ENCODE measurements around the gene TFIP11. TPM values are rescaled to one million over a fixed set of nuclear protein-coding genes. Genes with fewer than 3 reads are reported as not detected.

The TFIP11 gene
- total RNA-seq, 1 donor from 2014 or later = 28.4 TPM

DNA sequence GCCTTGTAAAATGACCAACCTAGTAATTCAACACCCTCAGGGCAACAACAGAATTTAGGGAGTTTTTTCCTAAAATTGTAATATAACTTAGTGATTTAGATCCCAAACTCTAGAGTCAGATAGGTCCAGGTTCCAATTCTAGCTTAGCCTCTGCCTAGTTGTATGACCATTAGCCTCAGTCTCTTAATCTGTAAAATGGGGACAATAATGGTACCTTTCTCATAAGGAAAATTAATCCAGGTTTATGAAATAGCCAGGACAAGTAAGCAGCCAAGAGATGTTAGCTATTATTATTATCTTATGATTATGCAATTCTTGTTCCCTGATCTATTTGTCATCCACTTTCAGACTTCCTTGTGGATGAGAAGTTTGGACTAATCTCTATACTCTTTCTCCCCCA, 4.1 kb downstream of the TFIP11 start:
- Histone ChIP-seq H3K36me3 (peaks cover 73% of the 10 kb centered on the region), H3K4me3 (no peak overlapping the region), H3K27ac (no peak overlapping the region), H3K9me3 (no peaks in the 10 kb centered on the region), H3K27me3 (ENCODE audit: low read depth) (no peaks in the 10 kb centered on the region), H3K4me1 (peaks cover 25% of the 10 kb centered on the region)
- intact Hi-C loops (cut with DNase I) = no loop called here
- ATAC-seq (no peak), DNase-seq (no peak)
- TF ChIP-seq CTCF (IDR thresholded peaks at IDR 0.05) = no peak

DNA sequence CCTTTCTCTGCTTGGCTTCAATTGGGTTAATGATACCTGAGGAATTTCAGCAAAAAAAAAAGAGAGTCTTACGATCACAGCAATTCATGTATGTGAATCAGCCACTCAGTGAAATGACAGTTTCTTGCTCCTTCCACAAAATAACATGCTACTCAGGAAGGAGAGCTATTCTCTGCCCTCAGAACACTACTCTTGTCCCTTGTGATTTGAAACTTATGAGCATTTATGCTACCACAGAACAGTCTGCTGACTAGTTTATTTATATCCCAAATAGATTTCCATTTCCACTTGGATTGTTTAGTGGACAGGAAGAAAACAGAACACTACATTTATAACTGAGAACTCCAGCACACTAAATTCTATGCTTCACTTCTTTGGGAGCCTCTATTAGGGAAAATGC, 8.5 kb downstream of the TFIP11 start:
- ATAC-seq (no peak), DNase-seq (no peak)
- H3K27ac ChIP-seq = no peak overlapping the region
- no peaks in the 10 kb centered on the region for H3K9me3 ChIP-seq
- H3K4me3 ChIP-seq = no peak overlapping the region
- intact Hi-C loops (cut with DNase I) = no loop called here
- no peaks in the 10 kb centered on the region for H3K27me3 ChIP-seq (ENCODE audit: low read depth)
- TF ChIP-seq CTCF (IDR thresholded peaks at IDR 0.05) = no peak
- peaks cover 10% of the 10 kb centered on the region for H3K4me1 ChIP-seq
- H3K36me3 ChIP-seq = peaks cover 100% of the 10 kb centered on the region

- Histone ChIP-seq H3K4me3 (no peak overlapping the region), H3K4me1 (peaks cover 10% of the 10 kb centered on the region), H3K9me3 (no peaks in the 10 kb centered on the region), H3K36me3 (peaks cover 100% of the 10 kb centered on the region), H3K27ac (no peak overlapping the region), H3K27me3 (ENCODE audit: low read depth) (no peaks in the 10 kb centered on the region)
- intact Hi-C loops (cut with DNase I) = no loop called here
- peak; percentile 54 for TF ChIP-seq CTCF (IDR thresholded peaks at IDR 0.05)
- no peak for DNase-seq
- peak; percentile 37 to 75 for ATAC-seq
These were observed 9.3 kb downstream of the TFIP11 start for GRCh38 chr22:26502688-26503561.

- H3K27me3 ChIP-seq (ENCODE audit: low read depth) = no peaks in the 10 kb centered on the region
- intact Hi-C loops (cut with DNase I) = no loop called here
- H3K4me1 ChIP-seq = peaks cover 10% of the 10 kb centered on the region
- H3K9me3 ChIP-seq = no peaks in the 10 kb centered on the region
- H3K27ac ChIP-seq = no peak overlapping the region
- DNase-seq (no peak), ATAC-seq (no peak)
- H3K36me3 ChIP-seq = peaks cover 100% of the 10 kb centered on the region
- TF ChIP-seq CTCF (IDR thresholded peaks at IDR 0.05) = no peak
- no peak overlapping the region for H3K4me3 ChIP-seq
These were observed 10.3 kb downstream of the TFIP11 start for GRCh38 chr22:26501996-26502395.

- Histone ChIP-seq H3K27ac (no peak overlapping the region), H3K4me1 (peaks cover 10% of the 10 kb centered on the region), H3K36me3 (peaks cover 99% of the 10 kb centered on the region), H3K27me3 (ENCODE audit: low read depth) (no peaks in the 10 kb centered on the region), H3K9me3 (no peaks in the 10 kb centered on the region), H3K4me3 (no peak overlapping the region)
- DNase-seq = no peak
- no peak for TF ChIP-seq CTCF (IDR thresholded peaks at IDR 0.05)
- intact Hi-C loops (cut with DNase I) = no loop called here
- peak in 1 of 2 donors; percentile 27 for ATAC-seq
These were observed 13.0 kb downstream of the TFIP11 start for GRCh38 chr22:26499188-26499703.
